ENCODE results near the gene POLK. TPM values are rescaled to one million over a fixed set of nuclear protein-coding genes. Genes with fewer than 3 reads are reported as not detected.

POLK gene
- total and polyA plus RNA-seq, 2 of the 8 experiments (the other 6 are each of a cell fraction or from before 2014, with no cell fraction given) = 2.0 to 9.0 TPM

DNA sequence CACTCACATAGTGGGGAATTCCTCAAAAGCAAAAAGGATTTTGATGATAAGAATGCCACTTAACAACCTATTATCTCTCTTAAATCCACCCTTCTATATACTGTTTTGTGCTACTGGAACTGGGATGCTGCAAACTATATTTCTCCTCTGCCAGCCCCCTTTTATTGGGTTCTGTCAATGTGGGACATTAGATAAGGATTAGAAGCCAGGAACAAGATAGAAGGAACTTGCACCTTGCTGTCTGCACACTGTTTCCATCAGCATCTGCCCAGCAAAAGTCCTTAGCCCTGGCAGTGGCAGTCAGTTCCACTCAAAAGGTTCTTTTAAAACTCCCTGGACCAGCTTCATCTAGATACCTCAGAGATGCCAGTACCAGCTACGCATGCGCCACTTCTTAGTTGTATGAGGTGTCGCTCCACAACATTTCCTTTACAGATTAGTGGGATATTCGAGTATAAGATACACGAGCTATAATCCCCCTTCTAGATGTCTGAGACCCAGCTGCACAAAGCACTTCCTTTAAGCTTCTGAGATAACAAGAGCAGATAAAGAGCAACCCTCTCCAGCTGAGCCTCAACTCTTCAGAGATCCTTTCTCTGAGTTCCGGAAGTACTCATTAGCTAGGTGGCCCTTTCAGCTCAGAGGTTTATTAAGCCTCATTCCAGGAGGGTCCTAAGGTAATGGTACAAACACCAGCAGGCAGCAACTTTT, 45.5 kb upstream of the POLK start (continued):
- no peak for TF ChIP-seq SUZ12 (IDR thresholded peaks at IDR 0.05; ENCODE audit: low read length)
